Left lung (tissue), 10 donors: ENCODE measurements around the gene ODR4. TPM values are rescaled to one million over a fixed set of nuclear protein-coding genes. Genes with fewer than 3 reads are reported as not detected.
"Not testable (repeated sequence)": the region's sequence is repeated elsewhere in the genome, so short reads cannot be mapped to it uniquely, and the experiment has no call there.

Experiments used
- ATAC-seq: fragments of 200-7000 bp; cut with Tn5 transposase; one replicate; pipeline ENCODE4 v1.9.1; 2020; ENCODE audit warnings: moderate library complexity
- DNase-seq, 4 donors: peaks; one replicate each; pipeline ENCODE4 v3.0.0-alpha.2; 2013 to 2020
- H3K27ac ChIP-seq, 2 donors: fragments of 200-600 bp; sonication (generic) in 1 of 2; one replicate each; pipeline versions ENCODE4 v1.5.0 to v1.8.0; 2020 to 2021
- H3K27me3 ChIP-seq, 2 donors: fragments of 200-600 bp; sonication (generic) in 1 of 2; one replicate each; pipeline versions ENCODE4 v1.5.0 to v1.8.0; 2020 to 2021
- H3K36me3 ChIP-seq, 2 donors: fragments of 200-600 bp; sonication (generic) in 1 of 2; one replicate each; pipeline versions ENCODE4 v1.5.0 to v1.8.0; 2020 to 2021
- H3K4me1 ChIP-seq, 2 donors: fragments of 200-600 bp; one replicate each; pipeline ENCODE4 v1.8.0; 2021
- H3K4me3 ChIP-seq, 2 donors: fragments of 200-600 bp; sonication (generic) in 1 of 2; one replicate each; pipeline versions ENCODE4 v1.5.0 to v1.8.0; 2020 to 2021; ENCODE audit warnings: mild to moderate bottlenecking in 1 of 2
- H3K9me3 ChIP-seq, 2 donors: fragments of 200-600 bp; sonication (generic) in 1 of 2; one replicate each; pipeline versions ENCODE4 v1.5.0 to v1.8.0; 2020 to 2021
- CTCF ChIP-seq, 2 donors: fragments of 200-600 bp; sonication (generic) in 1 of 2; IDR thresholded peaks; one replicate each; pipeline versions ENCODE4 v1.5.0 to v1.8.0; 2021; ENCODE audit warnings: antibody characterized with exemption in 2 of 2
- intact Hi-C, 2 donors: fragments of 100-400 bp; cut with DNase I; formaldehyde crosslinking; loops; one replicate each; pipeline versions ENCODE4 v1.11.2 to v1.14.2; 2022
- polyA plus RNA-seq, 6 donors: library from polyadenylated mRNA; unstranded; fragments of 120-200 nt; gene quantifications; one replicate each; pipeline ENCODE4 v1.2.1, GENCODE V29; 2013; ENCODE audit not compliant: insufficient read length in 6 of 6
- total RNA-seq, 2 donors: library from RNA; stranded (reverse); fragmentation: NEBNext Ultra II Directional; extraction: Animal tissue kit (Norgen Biotek cat#: 25700); gene quantifications; one replicate each; pipeline ENCODE4 v1.2.1, GENCODE V29; 2021
- donor health status: DM: no; HTN: yes; CAD: no.
- donor health status: DM: no; HTN: no; CAD: no.

The ODR4 gene
- total and polyA plus RNA-seq, 8 donors = 22.5 to 37.6 (median 32.1) TPM

- intact Hi-C loops = no loop called here
- Histone ChIP-seq H3K9me3 (no peaks in the 10 kb centered on the region), H3K4me1 (no peaks in the 10 kb centered on the region), H3K27me3 (no peaks in the 10 kb centered on the region), H3K36me3 (no peaks in the 10 kb centered on the region), H3K27ac (no peak overlapping the region), H3K4me3 (no peak overlapping the region)
- no peak for TF ChIP-seq CTCF (IDR thresholded peaks at IDR 0.05)
- no peak for ATAC-seq
- DNase-seq = no peak
These were observed 88.3 kb downstream of the ODR4 start for GRCh38 chr1:186463926-186464325.

GRCh38 chr1:186465491-186465890 is 89.9 kb downstream of the ODR4 start:
- intact Hi-C loops, H3K27ac ChIP-seq, ATAC-seq: not testable (repeated sequence)

GRCh38 chr1:186465946-186466345 is 90.3 kb downstream of the ODR4 start:
- Histone ChIP-seq H3K4me3 (no peak overlapping the region), H3K4me1 (no peaks in the 10 kb centered on the region), H3K27me3 (no peaks in the 10 kb centered on the region), H3K36me3 (no peaks in the 10 kb centered on the region), H3K27ac (no peak overlapping the region), H3K9me3 (no peaks in the 10 kb centered on the region)
- TF ChIP-seq CTCF (IDR thresholded peaks at IDR 0.05) = no peak
- ATAC-seq (no peak), DNase-seq (no peak)
- intact Hi-C loops = no loop called here

More at GRCh38 chr1:186465491-186465890, 89.9 kb downstream of the ODR4 start:
- not testable (repeated sequence) for DNase-seq, H3K9me3 ChIP-seq, H3K36me3 ChIP-seq, H3K4me3 ChIP-seq, H3K27me3 ChIP-seq, H3K4me1 ChIP-seq

Other genes with a start within 250 kb of the ODR4 start
- gene PRG4, start 79.6 kb upstream of the ODR4 start, total RNA-seq = 1 to 10 TPM; 6.7 to 9.9 TPM
- 1 to 10 TPM in 3 of 6 donors, under 1 TPM in 3; 0.68 to 2.2 (median 1.0) TPM for gene PRG4, start 79.6 kb upstream of the ODR4 start, polyA plus RNA-seq
- gene TPR, start 585 bp upstream of the ODR4 start, total RNA-seq = 10 to 100 TPM; 77.7 to 84.8 TPM
- 100 to 1,000 TPM; 101 to 138 (median 120) TPM for gene TPR, start 585 bp upstream of the ODR4 start, polyA plus RNA-seq
- not detected for gene PDC, start 85.3 kb downstream of the ODR4 start, total RNA-seq
- under 1 TPM; 0.27 to 0.84 (median 0.56) TPM for gene PDC, start 85.3 kb downstream of the ODR4 start, polyA plus RNA-seq